ENCODE measurements around the gene STMN1. TPM values are rescaled to one million over a fixed set of nuclear protein-coding genes. Genes with fewer than 3 reads are reported as not detected.

The STMN1 gene
- total RNA-seq, 2 experiments from 2014 or later: 501 to 504 TPM

- peaks cover 22% of the 10 kb centered on the region for H3K36me3 Mint-ChIP-seq
- H3K4me3 Mint-ChIP-seq: peak within 1 kb of the TSS; percentile 90
- DNase-seq: peak; percentile 96
- H3K4me1 Mint-ChIP-seq: peaks cover 23% of the 10 kb centered on the region
- H3K9me3 Mint-ChIP-seq: no peaks in the 10 kb centered on the region
- no peaks in the 10 kb centered on the region for H3K27me3 Mint-ChIP-seq
- peak within 1 kb of the TSS; percentile 94 for H3K27ac Mint-ChIP-seq
Observed at GRCh38 chr1:25858906-25859789, 47.1 kb downstream of the STMN1 start, which contains the start of gene AUNIP. AUNIP (minus strand) TSS chr1:25859457; CDS start chr1:25859357, 100 bp downstream.

GRCh38 chr1:25858494-25858893, 47.7 kb downstream of the STMN1 start:
- peaks cover 23% of the 10 kb centered on the region for H3K4me1 Mint-ChIP-seq
- H3K9me3 Mint-ChIP-seq: no peaks in the 10 kb centered on the region
- DNase-seq: no peak
- H3K36me3 Mint-ChIP-seq: peaks cover 22% of the 10 kb centered on the region
- no peaks in the 10 kb centered on the region for H3K27me3 Mint-ChIP-seq
- H3K27ac Mint-ChIP-seq: peak overlapping the region; percentile 91
- peak overlapping the region; percentile 90 for H3K4me3 Mint-ChIP-seq

- Mint-ChIP-seq H3K4me3 (no peak overlapping the region), H3K9me3 (no peaks in the 10 kb centered on the region)
Observed at GRCh38 chr1:25856856-25857255, 49.4 kb downstream of the STMN1 start.

GRCh38 chr1:25854554-25854953, 51.7 kb downstream of the STMN1 start:
- Mint-ChIP-seq H3K27me3 (no peaks in the 10 kb centered on the region), H3K4me3 (no peak overlapping the region), H3K36me3 (peaks cover 12% of the 10 kb centered on the region), H3K27ac (no peak overlapping the region), H3K9me3 (no peaks in the 10 kb centered on the region), H3K4me1 (peaks cover 12% of the 10 kb centered on the region)
- DNase-seq: no peak

More at GRCh38 chr1:25856856-25857255, 49.4 kb downstream of the STMN1 start:
- no peak overlapping the region for H3K27ac Mint-ChIP-seq
- H3K27me3 Mint-ChIP-seq: no peaks in the 10 kb centered on the region
- H3K4me1 Mint-ChIP-seq: peaks cover 23% of the 10 kb centered on the region
- peaks cover 17% of the 10 kb centered on the region for H3K36me3 Mint-ChIP-seq
- DNase-seq: no peak

Other genes with a start within 250 kb of the STMN1 start
- gene SELENON, start 106.2 kb downstream of the STMN1 start, total RNA-seq: 10 to 100 TPM; 15.0 to 15.6 TPM
- 10 to 100 TPM; 23.3 to 23.4 TPM for gene MTFR1L, start 86.5 kb downstream of the STMN1 start, total RNA-seq
- gene AUNIP, start 47.0 kb downstream of the STMN1 start, total RNA-seq: 10 to 100 TPM; 12.1 to 15.1 TPM
- gene PAQR7, start 30.7 kb downstream of the STMN1 start, total RNA-seq: 1 to 10 TPM; 8.6 to 9.2 TPM
- gene PAFAH2, start 91.6 kb upstream of the STMN1 start, total RNA-seq: 1 to 10 TPM; 8.6 to 8.8 TPM
- not detected for gene EXTL1, start 115.4 kb upstream of the STMN1 start, total RNA-seq
- gene SLC30A2, start 139.7 kb upstream of the STMN1 start, total RNA-seq: not detected
- gene TRIM63, start 161.2 kb upstream of the STMN1 start, total RNA-seq: not detected
- gene PDIK1L, start 205.4 kb upstream of the STMN1 start, total RNA-seq: 10 to 100 TPM; 16.3 to 17.3 TPM

All from activated naive CD8-positive, alpha-beta T cell treated with anti-CD3 and anti-CD28 coated beads for 36 hours (primary cell).